NCI-H2029 treated with DMSO at 0.1 percent for 48 hours (cell line): Measurements from ENCODE around the gene NHSL2.
"Not testable (repeated sequence)": the region's sequence is repeated elsewhere in the genome, so short reads cannot be mapped to it uniquely, and the experiment has no call there.

Source experiments
- DNase-seq: peaks from one replicate; lab custom pipeline; 2025; lab: John Stamatoyannopoulos, UW

The NHSL2 gene

DNA sequence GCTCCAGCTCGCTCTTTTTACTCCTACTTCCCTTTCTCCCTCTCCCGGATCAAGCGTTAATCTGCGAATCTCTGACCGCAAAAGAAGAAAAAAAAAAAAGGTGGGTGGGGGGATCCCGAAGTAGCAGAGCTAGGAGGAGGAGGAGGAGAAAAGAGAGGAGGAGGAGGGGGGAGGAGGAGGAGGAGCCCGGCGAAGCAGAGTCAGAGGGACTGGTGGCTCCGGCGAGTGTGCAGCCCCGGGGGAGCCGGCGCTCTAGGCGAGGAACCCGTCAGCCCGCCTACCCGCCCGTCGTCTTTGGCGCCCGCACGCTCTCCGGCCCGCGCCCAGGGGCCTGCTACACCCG, at the start of gene NHSL2:
Gene NHSL2, plus strand, starts transcription at position 203 of the 343 bp plus-strand sequence.
- DNase-seq = no peak

DNA sequence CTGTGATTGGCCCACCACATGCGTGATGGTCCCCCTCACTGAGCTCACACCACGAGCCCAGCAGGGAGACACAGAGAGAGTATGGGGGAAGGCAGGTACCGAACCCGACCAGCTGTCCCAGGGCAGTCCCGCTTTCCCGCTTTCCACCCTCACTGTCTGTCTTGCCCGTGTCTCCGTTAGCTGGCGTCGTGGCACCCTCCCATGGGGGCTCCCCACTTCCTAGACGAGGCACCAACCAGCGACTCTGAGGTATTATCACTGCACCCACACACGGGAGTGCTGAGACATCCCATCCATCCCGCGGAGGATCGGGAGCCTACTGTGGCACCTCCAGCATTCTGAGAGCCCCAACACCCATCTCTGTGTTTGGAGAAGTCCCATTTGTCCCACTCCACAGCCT, 43.0 kb upstream of the NHSL2 start:
- DNase-seq = no peak

DNA sequence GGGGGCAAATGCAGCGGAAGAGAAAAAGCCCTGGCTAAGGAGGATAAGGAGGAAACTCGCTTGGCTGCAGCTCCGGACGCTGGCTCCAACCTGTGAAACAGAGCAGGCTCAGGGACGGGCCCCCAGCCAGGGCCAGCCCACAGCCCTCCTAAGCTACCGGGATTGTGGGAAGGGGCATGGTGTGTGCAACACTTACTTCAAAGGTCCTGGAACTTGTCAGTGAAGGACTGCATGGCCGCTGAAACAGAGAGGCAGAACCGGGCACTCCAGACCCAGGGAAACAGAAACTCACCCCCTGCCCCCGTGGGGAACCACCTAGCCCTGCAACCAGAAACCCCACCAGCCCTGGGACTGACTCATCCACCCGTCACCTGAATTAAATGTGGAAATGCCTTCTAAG, 41.1 kb upstream of the NHSL2 start:
- DNase-seq = not testable (repeated sequence)

DNA sequence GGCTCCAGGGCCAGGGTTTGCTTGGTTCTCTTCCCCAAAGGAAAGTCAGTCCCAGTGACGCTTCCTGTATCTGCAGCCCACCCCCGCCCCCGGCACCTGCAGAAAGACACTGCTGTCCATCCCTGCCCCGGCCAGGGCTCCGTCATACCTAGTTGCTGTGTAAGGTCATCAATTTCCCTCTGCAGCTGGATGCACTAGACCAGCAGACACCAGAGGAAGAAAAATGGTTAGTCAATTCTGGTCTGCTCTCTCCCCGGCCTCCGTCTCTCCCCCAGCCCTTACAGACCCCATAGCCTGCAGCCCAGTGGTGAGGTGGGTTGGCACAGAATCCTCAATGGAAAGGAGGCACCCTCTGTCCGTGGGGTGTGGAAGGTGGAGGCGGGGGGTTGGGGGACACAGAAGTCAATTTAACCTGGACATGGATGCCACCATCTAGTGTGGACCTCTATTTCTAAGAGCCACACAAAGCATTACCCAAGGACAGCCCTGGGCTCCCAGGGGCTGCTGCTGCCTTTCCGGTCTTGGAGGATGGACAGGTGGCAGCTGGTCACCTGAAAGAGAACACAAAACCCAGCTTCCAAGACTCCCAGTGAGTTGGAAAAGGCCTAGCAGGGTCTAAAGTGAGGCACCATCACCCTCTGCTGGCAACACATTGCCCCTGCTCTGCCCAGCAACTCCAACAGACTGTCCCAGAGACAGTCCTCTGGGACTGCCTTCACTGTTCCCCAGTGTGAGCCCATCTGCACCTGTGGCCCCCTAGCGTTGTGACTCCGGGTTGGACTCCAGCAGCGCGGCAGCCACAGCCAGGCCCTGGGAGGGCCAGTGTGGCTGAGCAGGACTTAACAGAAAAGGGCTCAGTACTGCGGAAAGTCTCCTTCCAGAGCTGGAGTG, 40.2 kb upstream of the NHSL2 start:
- DNase-seq = no peak

DNA sequence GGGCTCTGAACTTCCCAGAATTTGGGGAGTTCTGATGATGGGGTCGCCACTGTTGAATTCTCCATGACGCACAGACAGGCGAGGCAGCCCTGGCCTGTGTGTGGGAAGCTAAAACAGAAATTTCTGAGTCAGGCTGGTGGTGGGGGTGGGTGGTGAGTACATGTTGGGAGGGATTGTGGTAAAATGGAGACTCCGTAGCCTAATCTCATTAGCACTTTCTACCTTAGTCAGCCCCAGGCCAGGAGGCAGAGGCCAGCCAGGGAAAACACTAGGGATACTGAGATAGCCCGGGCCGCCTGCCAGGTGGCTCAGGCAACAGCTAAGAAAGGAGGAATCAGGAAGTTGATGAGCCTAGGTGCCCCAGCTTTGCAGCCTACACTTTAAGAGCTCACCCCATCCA, 39.3 kb upstream of the NHSL2 start:
- no peak for DNase-seq

DNA sequence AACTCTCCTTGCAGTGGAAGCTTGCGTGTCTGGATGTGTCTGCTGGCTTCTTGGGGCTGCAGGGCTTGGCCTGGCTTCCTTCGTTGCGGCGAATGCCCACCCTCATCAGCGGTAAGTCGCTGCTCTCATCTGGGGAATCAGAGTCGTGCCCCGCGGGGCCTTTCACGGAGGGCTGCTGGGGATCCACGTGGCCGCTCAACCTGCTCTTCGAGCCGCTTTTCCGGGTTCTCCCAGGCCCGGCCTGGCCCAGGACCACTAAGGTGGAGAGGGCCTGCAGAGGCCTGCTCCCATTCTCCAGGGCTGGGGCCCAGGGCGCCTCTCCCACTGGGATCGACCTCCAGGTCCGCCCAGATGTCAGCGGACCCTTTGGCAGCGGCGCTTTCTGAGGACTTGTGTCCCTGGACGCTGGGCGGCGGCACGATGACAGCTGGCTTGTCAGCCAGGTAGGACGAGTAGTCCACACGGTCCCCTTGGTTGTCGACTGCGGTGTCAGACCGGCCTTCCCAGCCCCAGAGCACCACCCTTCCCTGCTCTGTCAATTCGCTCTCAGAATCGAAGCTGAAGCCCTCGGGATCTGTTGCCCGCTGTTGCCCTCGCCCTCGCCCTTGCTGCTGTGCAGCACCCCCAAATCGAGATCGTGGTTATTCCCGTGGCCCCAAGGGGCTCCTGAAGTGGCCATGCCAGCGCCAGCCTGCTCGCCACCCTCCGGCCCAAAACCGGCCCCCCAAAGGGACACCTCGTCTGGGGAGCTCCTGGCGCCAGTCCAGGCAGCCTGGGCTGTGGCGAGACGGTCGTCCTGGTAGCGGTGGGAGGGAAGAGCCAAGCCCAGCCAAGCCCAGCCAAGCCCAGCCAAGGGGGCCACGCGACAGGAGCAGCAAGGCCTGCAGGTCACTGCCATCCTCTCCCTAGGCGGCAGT, 37.8 kb upstream of the NHSL2 start:
- DNase-seq = no peak

DNA sequence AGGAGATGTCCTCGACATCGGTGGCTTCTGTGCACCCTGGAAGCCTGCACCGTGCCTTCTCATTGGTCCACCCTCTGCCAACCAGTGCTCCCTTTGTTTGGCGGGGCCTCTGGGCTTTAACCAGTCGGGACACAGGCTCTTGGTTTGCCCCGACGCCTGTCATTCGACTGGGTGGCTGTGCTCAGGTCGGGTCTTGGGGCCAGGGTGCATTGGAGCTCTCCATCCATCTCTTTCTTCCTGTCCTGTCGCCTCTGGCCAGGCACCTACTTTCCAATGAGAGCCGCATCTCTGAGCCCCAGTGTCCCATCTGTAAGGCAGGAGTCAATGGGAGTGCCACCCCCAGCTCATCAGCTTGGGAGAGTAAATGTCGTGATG, 37.2 kb upstream of the NHSL2 start:
- no peak for DNase-seq

DNA sequence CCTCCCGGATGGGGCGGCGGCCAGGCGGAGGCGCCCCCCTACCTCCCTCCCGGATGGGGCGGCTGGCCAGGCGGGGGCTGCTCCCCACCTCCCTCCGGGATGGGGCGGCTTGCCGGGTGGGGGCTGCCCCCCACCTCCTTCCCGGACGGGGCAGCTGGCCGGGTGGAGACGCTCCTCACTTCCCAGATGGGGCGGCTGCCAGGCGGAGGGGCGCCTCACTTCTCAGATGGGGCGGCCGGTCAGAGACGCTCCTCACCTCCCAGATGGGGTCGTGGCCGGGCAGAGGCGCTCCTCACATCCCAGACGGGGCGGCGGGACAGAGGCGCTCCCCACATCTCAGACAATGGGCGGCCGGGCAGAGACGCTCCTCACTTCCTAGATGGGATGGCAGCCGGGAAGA, 33.8 kb upstream of the NHSL2 start:
- DNase-seq = not testable (repeated sequence)

DNA sequence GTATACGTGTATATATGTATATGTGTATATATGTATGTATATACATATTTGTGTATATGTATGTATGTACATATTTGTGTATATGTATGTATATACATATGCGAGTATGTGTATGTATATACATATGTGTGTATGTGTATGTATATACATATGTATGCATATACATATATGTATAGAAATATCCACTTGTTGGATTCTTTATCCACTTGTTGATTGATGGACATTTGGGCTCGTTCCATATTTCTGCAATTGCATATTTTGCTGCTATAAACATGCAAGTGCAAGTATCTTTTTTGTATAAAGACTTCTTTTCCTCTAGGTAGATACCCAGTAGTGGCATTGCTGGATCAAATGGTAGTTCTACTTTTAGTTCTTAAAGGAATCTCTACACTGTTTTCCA, 25.5 kb upstream of the NHSL2 start:
- no peak for DNase-seq

DNA sequence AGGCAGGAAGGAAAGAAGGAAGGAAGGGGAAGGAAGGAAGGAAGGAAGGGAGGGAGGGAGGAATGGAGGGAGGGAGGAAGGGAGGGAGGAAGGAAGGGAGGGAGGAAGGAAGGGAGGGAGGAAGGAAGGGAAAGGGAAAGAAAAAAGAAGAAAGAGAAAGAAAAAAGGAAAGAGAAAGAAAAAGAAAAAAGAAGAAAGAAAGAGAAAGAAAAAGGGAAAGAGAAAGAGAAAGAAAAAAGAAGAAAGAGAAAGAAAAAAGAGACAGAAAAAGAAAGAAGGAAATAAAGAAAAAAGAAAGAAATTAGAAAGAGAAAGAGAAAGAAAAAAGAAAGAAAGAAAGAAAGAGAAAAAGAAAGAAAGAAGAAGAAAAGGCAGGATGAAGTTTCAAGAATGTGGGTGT, 15.0 kb upstream of the NHSL2 start:
- DNase-seq = no peak

DNA sequence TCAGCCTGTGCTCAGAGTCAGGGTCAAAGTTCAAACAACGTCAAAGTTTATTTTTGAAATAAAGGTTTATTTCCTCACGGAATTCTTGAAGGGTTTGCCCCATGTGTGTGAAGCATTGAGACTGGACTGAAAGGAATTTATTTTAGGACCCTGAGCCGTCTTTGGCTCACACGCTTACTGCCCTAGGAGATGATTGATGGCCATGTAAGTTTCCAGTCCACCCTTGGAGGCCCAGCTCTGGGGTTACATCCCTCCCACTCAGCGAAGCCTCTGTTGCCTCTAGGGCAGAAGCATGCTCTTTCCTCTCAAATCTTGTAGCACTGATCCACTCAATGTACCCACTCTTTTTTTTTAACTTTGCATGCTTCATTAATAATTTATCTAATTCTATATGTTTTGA, 4.5 kb upstream of the NHSL2 start:
- no peak for DNase-seq

DNA sequence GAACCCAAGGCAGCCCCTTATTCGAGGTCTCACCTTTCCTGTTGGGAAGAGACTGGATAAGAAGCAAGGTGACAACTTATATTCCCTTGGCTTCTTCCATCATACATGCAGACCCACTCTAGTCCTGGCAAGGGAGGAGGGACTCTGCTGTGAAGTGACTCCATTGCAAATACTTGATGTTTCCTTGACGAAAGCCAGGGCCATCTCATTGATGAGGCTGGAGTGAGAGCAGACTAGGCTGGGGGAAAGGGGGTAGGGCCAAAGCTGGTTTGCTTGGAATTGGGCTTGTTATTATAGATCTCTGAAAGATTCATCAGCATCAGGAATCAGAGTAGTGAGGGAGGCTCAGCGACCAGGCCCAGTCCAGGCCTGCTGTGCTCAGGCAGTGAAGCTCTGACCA, 2.3 kb upstream of the NHSL2 start:
- no peak for DNase-seq

DNA sequence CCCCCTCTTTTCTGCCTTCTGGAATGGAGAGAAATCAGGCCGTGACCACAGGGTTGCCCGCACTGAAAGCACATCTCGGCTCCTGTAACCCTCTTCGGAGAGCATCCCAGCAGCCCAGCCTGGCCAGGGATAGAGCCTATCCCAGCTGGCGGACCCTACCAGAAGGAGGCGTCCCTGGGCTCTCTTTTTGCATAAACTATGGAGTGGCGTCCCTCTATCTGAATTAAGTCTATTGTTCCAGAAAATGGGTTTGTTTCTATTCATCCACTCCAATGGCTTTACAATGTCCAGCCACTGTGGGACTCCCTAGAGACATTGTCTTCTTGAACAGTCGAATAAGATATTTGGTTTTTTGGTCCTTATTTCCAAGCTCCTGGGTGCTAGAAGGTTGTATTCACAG, 689 bp upstream of the NHSL2 start:
- DNase-seq = no peak

DNA sequence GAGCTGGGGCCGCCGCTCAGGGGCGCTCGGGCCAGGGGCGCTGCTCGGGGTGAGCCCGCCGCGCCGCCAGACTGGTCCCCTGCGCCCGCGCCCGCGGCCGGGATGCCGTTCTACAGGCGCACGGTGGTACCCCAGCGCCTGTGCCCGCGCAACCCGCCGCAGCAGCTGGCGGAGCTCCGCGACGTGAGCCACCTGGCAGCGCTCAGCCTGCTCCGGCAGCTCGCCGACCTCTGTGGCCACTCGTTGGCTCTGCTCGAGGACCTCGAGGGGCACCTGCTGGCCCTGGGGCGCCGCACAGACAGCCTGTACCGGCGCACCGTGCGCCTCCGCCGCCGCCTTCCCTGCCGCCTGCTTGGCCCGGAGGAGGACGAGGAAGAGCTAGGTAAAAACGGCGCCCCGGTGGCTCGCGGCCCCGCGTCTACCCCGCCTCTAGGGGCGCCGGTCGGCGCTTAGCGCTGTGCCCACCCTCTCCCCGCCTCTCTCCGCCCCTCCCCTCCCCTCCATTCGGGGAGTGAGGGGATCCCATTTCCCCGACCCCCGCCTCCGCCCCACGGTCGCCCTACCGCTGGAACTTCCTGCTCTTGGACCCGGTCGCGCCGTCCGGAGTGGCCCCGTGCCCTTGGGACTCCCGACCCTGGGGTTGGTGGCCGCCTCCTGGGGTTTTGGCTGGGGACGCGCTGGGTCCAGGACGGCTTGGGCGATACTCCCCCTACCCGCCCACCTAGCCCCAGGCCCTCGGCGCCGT, 513 bp downstream of the NHSL2 start:
- DNase-seq = no peak

DNA sequence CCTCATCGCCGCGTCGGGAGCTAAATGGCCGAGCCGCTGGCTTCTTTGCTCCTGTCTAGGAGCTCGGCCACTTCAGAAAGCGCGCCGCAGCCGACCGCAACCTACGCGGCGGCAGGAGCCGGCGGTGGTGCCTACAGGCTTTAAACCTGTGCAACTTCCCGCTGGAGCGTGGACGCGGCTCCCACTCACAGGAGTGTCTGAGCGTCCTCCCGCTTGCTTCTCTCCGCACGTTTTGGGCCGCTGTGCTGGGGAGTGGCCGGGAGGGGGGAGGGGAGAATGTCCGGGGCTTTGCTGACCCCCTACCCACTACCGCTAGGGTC, 1.0 kb downstream of the NHSL2 start:
- no peak for DNase-seq

DNA sequence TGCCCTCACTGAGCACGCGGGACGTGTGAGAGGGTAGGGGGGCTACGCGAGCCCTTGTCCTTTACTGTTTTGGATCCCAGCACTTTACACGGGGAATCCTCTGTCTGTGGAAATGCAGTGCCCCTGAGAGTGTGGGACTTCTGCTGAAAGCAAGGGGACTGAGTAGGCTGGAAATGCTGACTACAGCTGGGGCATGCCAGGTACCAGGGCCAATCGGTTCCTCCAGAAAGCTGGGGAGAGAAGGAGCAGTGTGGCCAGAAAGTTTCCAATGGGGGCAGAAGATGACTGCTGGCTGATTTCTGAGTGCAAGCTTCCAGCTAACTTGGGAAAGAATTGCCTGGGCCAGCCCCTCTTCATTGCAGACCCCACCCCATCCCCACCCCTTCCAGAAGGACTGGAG, 1.5 kb downstream of the NHSL2 start:
- DNase-seq = no peak

DNA sequence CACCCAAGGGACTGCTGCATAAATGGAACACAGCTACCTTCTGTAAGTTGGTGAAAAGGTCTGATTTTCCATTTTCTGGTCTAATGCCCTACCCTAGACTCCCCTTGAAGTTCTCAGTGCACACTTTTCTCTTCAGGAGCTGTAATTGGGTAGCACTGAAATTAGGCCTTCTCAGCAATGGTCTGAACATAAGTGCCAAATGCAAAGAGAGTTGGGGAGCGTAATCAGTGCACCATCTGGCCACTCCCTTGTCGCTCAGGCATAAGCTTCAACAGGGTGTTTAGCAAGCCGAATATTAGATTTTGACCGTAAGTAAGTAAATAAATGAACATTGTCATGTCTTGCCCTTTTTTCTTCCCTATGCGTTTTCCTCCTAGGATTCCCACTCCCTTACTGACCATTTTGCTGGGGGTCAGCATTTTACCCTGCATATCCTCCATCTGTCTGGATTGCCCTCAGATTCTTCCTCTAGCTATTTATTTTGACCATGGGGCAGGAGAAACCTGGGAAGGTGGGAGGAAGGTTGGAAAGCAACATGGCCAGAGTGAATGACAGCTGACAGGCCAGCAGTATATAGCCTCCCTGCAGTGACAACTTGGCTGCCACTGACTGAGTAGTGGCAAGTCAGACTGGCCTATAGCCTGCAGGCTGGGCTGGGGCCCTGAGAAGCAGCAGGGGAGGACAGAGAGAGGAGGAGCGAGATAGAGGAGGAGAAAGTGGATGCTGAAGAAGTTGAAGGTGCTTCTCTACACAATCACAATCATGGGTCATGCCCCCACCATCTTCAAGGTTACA, 2.7 kb downstream of the NHSL2 start:
- no peak for DNase-seq

DNA sequence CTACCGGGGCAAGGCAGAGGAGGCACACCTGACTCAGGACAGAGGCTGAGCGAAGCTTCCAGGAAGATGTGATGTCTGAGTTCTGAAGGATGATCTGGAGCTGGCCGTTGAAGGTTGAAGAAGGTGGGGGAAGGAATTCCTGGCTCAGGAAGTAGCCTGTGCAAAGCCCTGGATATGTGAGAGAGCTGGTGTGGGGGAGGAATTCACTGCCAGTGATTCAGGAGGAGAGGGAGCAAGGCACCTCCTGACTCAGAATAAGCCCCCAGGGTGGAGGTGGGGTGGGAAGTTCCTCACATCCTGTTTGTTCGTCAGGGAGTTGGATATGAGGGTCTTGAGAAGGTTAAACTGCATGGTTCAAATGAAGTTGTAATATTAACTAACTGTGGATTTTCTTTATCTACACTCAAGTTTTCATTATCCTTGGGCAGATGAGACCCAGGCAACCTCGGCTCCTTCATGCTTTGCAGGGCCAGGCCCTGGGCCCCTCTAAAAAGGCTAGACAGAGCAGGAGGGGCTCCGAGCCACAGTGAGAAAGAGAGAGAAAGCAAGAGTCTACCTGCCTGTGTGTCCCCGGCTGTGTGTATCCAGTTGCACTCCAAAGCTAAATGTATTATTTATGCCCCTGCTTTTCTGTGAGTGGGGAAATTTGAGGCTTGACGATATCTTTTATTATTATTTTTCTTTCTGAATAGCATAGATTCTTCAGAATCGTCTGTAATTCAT, 7.1 kb downstream of the NHSL2 start:
- no peak for DNase-seq

DNA sequence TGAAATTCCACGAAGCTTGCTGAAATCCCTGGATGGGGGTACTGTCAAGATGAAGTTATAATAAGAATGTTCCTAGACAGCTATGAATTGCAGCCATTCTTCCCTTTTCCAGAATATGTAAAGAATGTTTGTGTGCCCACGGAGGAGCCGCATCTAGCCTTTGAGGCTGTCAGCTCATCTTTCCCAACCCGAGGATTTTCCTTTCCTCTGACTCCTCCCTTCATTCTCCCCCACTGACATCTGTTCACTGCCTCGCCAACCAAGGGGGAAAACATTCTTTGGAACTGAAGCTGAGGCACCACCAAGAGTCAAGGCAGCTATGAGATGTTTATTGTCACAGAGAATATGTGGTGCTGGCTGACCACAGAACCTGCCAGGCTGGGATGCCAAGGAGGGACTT, 8.8 kb downstream of the NHSL2 start:
- DNase-seq = no peak

DNA sequence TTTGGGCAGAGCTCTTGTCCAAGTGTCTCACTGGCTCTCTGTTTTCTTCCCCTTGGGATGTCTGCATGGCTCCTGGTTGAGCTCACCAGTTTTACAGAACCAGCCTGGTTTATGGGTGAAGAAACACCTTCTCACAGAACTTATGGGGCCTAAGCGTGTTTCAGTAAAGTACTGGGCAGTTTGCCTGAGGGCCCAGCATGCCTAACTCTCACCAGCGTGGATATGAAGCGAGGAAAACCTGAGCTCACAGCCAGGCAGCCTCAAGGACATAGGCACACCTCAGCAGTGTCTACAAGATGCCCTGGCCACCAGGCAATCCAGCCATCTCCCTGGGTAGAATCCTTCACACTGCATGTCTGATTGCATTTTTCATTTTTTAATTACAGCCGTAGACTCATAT, 9.2 kb downstream of the NHSL2 start:
- no peak for DNase-seq

DNA sequence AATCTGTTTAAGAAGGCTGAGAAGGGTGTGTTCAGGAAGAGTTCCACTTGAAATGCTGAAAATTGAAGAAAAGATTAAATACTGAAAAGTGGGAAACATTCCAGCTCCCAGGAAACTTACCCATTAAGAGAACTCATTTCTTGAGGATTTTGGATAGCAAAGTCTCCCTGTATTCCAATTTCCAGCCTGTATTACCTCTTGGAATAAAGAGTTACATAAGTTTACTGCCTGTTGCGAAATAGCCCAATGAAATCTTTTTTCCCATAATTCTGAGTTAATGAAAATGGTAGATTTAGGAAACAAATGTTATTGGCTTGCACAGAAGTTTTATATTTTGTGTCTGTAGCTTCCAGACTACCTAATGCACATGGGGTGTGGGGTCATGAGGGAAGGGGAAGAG, 12.0 kb downstream of the NHSL2 start:
- DNase-seq = no peak
